K562 (cell line): ENCODE measurements around the gene SPDYE6. TPM values are rescaled to one million over a fixed set of nuclear protein-coding genes. Genes with fewer than 3 reads are reported as not detected.
"Not testable (repeated sequence)": the region's sequence is repeated elsewhere in the genome, so short reads cannot be mapped to it uniquely, and the experiment has no call there.

ENCODE experiments used
- CBX3 ChIP-seq, 2 experiments: IDR thresholded peaks; 1 replicate in 1 of 2; 2 replicates in 1 of 2; pipeline ENCODE4 v1.6.1; 2012; ENCODE audit warnings: inconsistent platforms in 2 of 2, low read length in 2 of 2, borderline replicate concordance in 1 of 2, control low read depth in 1 of 2
- ELF1 ChIP-seq: fragments of 200-800 bp; sonication (Bioruptor generic); IDR thresholded peaks from 2 replicates; pipeline ENCODE4 v1.6.1; 2016; ENCODE audit warnings: missing genetic modification characterization, missing compliant biosample characterization
- ESRRA ChIP-seq: fragments of 450-650 bp; IDR thresholded peaks from 2 replicates; pipeline ENCODE4 v1.6.1; 2014; ENCODE audit warnings: low read depth, mild to moderate bottlenecking, moderate library complexity, borderline replicate concordance
- GABPA ChIP-seq: fragments of 200-800 bp; sonication (Bioruptor generic); conservative IDR thresholded peaks from 2 replicates; pipeline ENCODE4 v1.6.1; 2016; ENCODE audit warnings: low read depth, missing genetic modification characterization, missing compliant biosample characterization
- HMGN3 ChIP-seq: IDR thresholded peaks from 2 replicates; pipeline ENCODE4 v1.6.1; 2011; ENCODE audit warnings: borderline replicate concordance, low read depth, mild to moderate bottlenecking, mixed read lengths, low read length; ENCODE audit not compliant: insufficient read length; ENCODE audit errors: extremely low read depth
- L3MBTL2 ChIP-seq: fragments of 450-650 bp; IDR thresholded peaks from 2 replicates; pipeline ENCODE4 v1.6.1; 2016; ENCODE audit warnings: mild to moderate bottlenecking, moderate library complexity
- MEIS2 ChIP-seq: fragments of 450-650 bp; IDR thresholded peaks from 2 replicates; pipeline ENCODE4 v1.6.1; 2014; ENCODE audit warnings: mild to moderate bottlenecking; ENCODE audit not compliant: partially characterized antibody
- NR2C2 ChIP-seq, 2 experiments: fragments of 200-800 bp in 1 of 2; sonication (Bioruptor generic) in 1 of 2; sonication (generic) in 1 of 2; formaldehyde crosslinking in 1 of 2; IDR thresholded peaks; 2 replicates each; pipeline versions ENCODE4 v1.6.1 to v1.8.0; 2016 to 2022; ENCODE audit warnings: mild to moderate bottlenecking in 1 of 2, missing compliant biosample characterization in 1 of 2, missing genetic modification characterization in 1 of 2, missing genetic modification reagents in 1 of 2
- POLR2G ChIP-seq: fragments of 200-400 bp; formaldehyde crosslinking; IDR thresholded peaks from 2 replicates; pipeline ENCODE4 v1.6.1; 2017; ENCODE audit warnings: low read depth, mild to moderate bottlenecking, antibody characterized with exemption, low read length, moderate library complexity
- RB1 ChIP-seq: fragments of 450-650 bp; IDR thresholded peaks from 2 replicates; pipeline ENCODE4 v1.6.1; 2017; ENCODE audit warnings: low read depth, mild to moderate bottlenecking
- RBFOX2 ChIP-seq: fragments of 200-400 bp; formaldehyde crosslinking; IDR thresholded peaks from 2 replicates; pipeline ENCODE4 v1.6.1; 2017; ENCODE audit warnings: low read depth, mild to moderate bottlenecking, low read length, moderate library complexity
- polyA plus RNA-seq, 8 experiments: library from polyadenylated mRNA; depleted of rRNA in 4 of 8; stranded (reverse) in 5 of 8; unstranded in 3 of 8; fragments of >200 nt; fragmentation: Nextera tagmentation in 2 of 8; fragmentation: Illumina TruSeq in 1 of 8; extraction: Ambion mirVana in 2 of 8; extraction: Trizol in 1 of 8; gene quantifications; 2 replicates each; pipeline versions ENCODE4 v1.2.1 to v1.2.3, GENCODE V29; 2011 to 2014; ENCODE audit warnings: inconsistent platforms in 1 of 8, missing spikeins in 1 of 8
- total RNA-seq, 7 experiments: library from RNA; depleted of rRNA in 6 of 7; stranded (reverse); fragments of >200 nt in 6 of 7; fragmentation: Illumina TruSeq in 2 of 7; extraction: Trizol in 2 of 7; gene quantifications; 2 replicates each; pipeline versions ENCODE4 v1.2.1 to v1.2.3, GENCODE V29; 2011 to 2021; ENCODE audit warnings: low replicate concordance in 1 of 7
- TF ChIP-seq, protein P1 (sequence below): fragments of 250-450 bp; sonication (Bioruptor Pico); IDR thresholded peaks from 2 replicates; pipeline ENCODE4 v1.9.0; 2021; ENCODE audit warnings: mild to moderate bottlenecking, inconsistent platforms
- TF ChIP-seq, protein P2 (sequence below): conservative IDR thresholded peaks from 2 replicates; pipeline ENCODE4 v1.6.1; 2011; ENCODE audit warnings: low read depth, mild to moderate bottlenecking, low read length; ENCODE audit not compliant: control insufficient read depth
- TF ChIP-seq, protein P3 (sequence below): sonication (generic); formaldehyde crosslinking; IDR thresholded peaks from 2 replicates; pipeline ENCODE4 v1.8.0; 2023; ENCODE audit warnings: mild to moderate bottlenecking, missing genetic modification reagents

SPDYE6 gene
- total and polyA plus RNA-seq, 9 of the 15 experiments (the other 6 are each of a cell fraction or from before 2014, with no cell fraction given), result 0.24 to 0.35 TPM; not detected in 7

DNA sequence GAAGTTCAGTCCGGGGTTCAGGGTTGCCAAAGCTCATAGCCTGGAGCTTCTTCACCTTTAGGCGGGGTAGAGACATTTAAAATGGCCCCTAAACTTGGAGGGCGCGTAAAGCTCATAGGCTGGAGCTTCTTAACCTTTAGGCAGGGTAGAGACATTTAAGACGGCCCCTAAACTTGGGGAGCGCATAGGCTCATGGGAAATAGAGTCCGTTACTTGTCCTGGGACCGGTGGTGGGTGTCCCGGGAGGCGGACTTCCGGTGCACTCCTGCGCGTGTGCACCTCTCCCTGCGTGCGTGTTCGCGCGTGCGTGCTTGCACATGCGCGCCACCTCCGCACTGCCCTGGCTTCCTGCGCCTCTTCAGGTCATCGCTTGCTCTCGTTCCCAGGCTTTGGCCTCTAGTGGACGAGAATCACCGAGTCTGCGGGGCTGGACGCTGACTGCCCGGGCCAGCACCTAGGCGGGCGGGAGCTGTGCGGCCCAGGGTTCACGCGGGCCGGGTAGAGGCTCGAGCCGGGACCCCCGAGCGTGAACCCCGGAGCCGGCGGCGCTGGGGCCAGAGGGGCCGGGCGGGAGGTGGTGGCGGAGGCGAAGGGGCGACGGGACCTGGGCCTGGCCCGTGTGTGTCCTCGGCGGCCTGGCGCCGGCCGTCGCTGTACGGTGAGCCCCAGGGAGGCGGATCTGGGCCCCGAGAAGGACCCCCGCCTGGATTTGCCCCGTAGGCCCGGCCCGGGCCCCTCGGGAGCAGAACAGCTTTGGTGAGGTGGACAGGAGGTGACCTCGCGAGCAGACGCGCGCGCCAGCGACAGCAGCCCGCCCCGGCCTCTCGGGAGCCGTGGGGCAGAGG lies 7.5 kb upstream of the SPDYE6 start (continued):
- TF ChIP-seq, protein P1, sequence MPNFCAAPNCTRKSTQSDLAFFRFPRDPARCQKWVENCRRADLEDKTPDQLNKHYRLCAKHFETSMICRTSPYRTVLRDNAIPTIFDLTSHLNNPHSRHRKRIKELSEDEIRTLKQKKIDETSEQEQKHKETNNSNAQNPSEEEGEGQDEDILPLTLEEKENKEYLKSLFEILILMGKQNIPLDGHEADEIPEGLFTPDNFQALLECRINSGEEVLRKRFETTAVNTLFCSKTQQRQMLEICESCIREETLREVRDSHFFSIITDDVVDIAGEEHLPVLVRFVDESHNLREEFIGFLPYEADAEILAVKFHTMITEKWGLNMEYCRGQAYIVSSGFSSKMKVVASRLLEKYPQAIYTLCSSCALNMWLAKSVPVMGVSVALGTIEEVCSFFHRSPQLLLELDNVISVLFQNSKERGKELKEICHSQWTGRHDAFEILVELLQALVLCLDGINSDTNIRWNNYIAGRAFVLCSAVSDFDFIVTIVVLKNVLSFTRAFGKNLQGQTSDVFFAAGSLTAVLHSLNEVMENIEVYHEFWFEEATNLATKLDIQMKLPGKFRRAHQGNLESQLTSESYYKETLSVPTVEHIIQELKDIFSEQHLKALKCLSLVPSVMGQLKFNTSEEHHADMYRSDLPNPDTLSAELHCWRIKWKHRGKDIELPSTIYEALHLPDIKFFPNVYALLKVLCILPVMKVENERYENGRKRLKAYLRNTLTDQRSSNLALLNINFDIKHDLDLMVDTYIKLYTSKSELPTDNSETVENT (CRISPR knock-in tag), result peak; percentile 88
- TF ChIP-seq POLR2G, result peak; percentile 92
- TF ChIP-seq, protein P2, sequence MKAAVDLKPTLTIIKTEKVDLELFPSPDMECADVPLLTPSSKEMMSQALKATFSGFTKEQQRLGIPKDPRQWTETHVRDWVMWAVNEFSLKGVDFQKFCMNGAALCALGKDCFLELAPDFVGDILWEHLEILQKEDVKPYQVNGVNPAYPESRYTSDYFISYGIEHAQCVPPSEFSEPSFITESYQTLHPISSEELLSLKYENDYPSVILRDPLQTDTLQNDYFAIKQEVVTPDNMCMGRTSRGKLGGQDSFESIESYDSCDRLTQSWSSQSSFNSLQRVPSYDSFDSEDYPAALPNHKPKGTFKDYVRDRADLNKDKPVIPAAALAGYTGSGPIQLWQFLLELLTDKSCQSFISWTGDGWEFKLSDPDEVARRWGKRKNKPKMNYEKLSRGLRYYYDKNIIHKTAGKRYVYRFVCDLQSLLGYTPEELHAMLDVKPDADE, result peak; percentile 81
- TF ChIP-seq, protein P3, sequence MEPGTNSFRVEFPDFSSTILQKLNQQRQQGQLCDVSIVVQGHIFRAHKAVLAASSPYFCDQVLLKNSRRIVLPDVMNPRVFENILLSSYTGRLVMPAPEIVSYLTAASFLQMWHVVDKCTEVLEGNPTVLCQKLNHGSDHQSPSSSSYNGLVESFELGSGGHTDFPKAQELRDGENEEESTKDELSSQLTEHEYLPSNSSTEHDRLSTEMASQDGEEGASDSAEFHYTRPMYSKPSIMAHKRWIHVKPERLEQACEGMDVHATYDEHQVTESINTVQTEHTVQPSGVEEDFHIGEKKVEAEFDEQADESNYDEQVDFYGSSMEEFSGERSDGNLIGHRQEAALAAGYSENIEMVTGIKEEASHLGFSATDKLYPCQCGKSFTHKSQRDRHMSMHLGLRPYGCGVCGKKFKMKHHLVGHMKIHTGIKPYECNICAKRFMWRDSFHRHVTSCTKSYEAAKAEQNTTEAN (CRISPR knock-in tag), result peak; percentile 97
- peak; percentile 98 for TF ChIP-seq MEIS2
- TF ChIP-seq HMGN3, result peak; percentile 17
- TF ChIP-seq CBX3 (IDR thresholded peaks at IDR 0.05; ENCODE audit: borderline replicate concordance in 1 of 2, low read length in 2 of 2), result peak in 1 of 2 experiments; percentile 38; a peak in 1 of 3 replicates
- peak; percentile 70 for TF ChIP-seq RB1
- TF ChIP-seq GABPA (tag), result peak; percentile 94
- not testable (repeated sequence) for TF ChIP-seq NR2C2 (CRISPR knock-in tag; IDR thresholded peaks at IDR 0.05)
- peak; percentile 92 for TF ChIP-seq NR2C2 (tag; IDR thresholded peaks at IDR 0.05)
- TF ChIP-seq ESRRA, result peak; percentile 61
- peak; percentile 92 for TF ChIP-seq RBFOX2
- TF ChIP-seq L3MBTL2, result peak; percentile 59; the same call in 1 of the 2 replicates
- peak; percentile 89 for TF ChIP-seq ELF1 (tag)
